SK-N-SH treated with all-trans-retinoic acid at 6 μM for 48 hours (cell line): ENCODE measurements around the gene JDP2.

Experiments used
- ARNTL ChIP-seq: fragments of 450-650 bp; formaldehyde crosslinking; IDR thresholded peaks from 2 replicates; pipeline ENCODE4 v1.5.0; 2020; ENCODE audit warnings: low read depth, mild to moderate bottlenecking, moderate library complexity, borderline replicate concordance
- BACH2 ChIP-seq: fragments of 250-450 bp; sonication (Bioruptor Pico); IDR thresholded peaks from 2 replicates; pipeline ENCODE4 v1.9.0; 2021; ENCODE audit warnings: mild to moderate bottlenecking, borderline replicate concordance
- CSDC2 ChIP-seq: fragments of 250-450 bp; sonication (Bioruptor Pico); IDR thresholded peaks from 2 replicates; pipeline ENCODE4 v1.5.0; 2020; ENCODE audit warnings: mild to moderate bottlenecking, moderate library complexity
- CSRNP3 ChIP-seq: fragments of 250-450 bp; sonication (Bioruptor Pico); IDR thresholded peaks from 2 replicates; pipeline ENCODE4 v1.5.1; 2021; ENCODE audit warnings: mild to moderate bottlenecking, moderate library complexity
- ISL1 ChIP-seq: fragments of 250-450 bp; sonication (Bioruptor Pico); IDR thresholded peaks from 2 replicates; pipeline ENCODE4 v2.1.2; 2022; ENCODE audit warnings: mild to moderate bottlenecking, moderate library complexity
- PATZ1 ChIP-seq: fragments of 250-450 bp; sonication (Bioruptor Pico); IDR thresholded peaks from 2 replicates; pipeline ENCODE4 v1.8.0; 2020; ENCODE audit warnings: mild to moderate bottlenecking, moderate library complexity, borderline replicate concordance
- POU6F1 ChIP-seq: fragments of 250-450 bp; sonication (Bioruptor Pico); IDR thresholded peaks from 2 replicates; pipeline ENCODE4 v1.8.0; 2021; ENCODE audit warnings: low read depth, mild to moderate bottlenecking, moderate library complexity, borderline replicate concordance
- PPARA ChIP-seq: fragments of 250-450 bp; sonication (Bioruptor Pico); IDR thresholded peaks from 2 replicates; pipeline ENCODE4 v1.5.0; 2020; ENCODE audit warnings: mild to moderate bottlenecking, borderline replicate concordance
- RARB ChIP-seq: fragments of 250-450 bp; sonication (Bioruptor Pico); IDR thresholded peaks from 2 replicates; pipeline ENCODE4 v1.8.0; 2021; ENCODE audit warnings: mild to moderate bottlenecking, moderate library complexity
- TCF4 ChIP-seq: fragments of 250-450 bp; sonication (Bioruptor Pico); IDR thresholded peaks from 2 replicates; pipeline ENCODE4 v1.8.0; 2021; ENCODE audit warnings: mild to moderate bottlenecking, moderate library complexity, borderline replicate concordance
- TOX ChIP-seq: fragments of 250-450 bp; sonication (Bioruptor Pico); IDR thresholded peaks from 2 replicates; pipeline ENCODE4 v1.8.0; 2021; ENCODE audit warnings: mild to moderate bottlenecking, moderate library complexity, borderline replicate concordance
- TSHZ2 ChIP-seq: fragments of 250-450 bp; sonication (Bioruptor Pico); IDR thresholded peaks from 2 replicates; pipeline ENCODE4 v1.5.0; 2020; ENCODE audit warnings: mild to moderate bottlenecking, moderate library complexity
- ZC3H10 ChIP-seq: fragments of 250-450 bp; sonication (Bioruptor Pico); IDR thresholded peaks from 2 replicates; pipeline ENCODE4 v1.5.1; 2021; ENCODE audit warnings: mild to moderate bottlenecking, moderate library complexity

GRCh38 chr14:75456069-75456996, 28.5 kb downstream of the JDP2 start:
- no peak for TF ChIP-seq ISL1 (CRISPR knock-in tag)
- no peak for TF ChIP-seq PPARA (CRISPR knock-in tag)
- no peak for TF ChIP-seq POU6F1 (CRISPR knock-in tag)
- no peak for TF ChIP-seq TOX (CRISPR knock-in tag)
- TF ChIP-seq PATZ1 (CRISPR knock-in tag): no peak
- no peak for TF ChIP-seq ARNTL (CRISPR knock-in tag)
- TF ChIP-seq BACH2: no peak
- TF ChIP-seq TSHZ2 (CRISPR knock-in tag): no peak
- TF ChIP-seq RARB (CRISPR knock-in tag): no peak
- TF ChIP-seq ZC3H10: no peak
- TF ChIP-seq TCF4: no peak
- no peak for TF ChIP-seq CSDC2 (CRISPR knock-in tag)
- no peak for TF ChIP-seq CSRNP3 (CRISPR knock-in tag)
